ENCODE measurements around the gene INPP5D.

INPP5D gene

DNA sequence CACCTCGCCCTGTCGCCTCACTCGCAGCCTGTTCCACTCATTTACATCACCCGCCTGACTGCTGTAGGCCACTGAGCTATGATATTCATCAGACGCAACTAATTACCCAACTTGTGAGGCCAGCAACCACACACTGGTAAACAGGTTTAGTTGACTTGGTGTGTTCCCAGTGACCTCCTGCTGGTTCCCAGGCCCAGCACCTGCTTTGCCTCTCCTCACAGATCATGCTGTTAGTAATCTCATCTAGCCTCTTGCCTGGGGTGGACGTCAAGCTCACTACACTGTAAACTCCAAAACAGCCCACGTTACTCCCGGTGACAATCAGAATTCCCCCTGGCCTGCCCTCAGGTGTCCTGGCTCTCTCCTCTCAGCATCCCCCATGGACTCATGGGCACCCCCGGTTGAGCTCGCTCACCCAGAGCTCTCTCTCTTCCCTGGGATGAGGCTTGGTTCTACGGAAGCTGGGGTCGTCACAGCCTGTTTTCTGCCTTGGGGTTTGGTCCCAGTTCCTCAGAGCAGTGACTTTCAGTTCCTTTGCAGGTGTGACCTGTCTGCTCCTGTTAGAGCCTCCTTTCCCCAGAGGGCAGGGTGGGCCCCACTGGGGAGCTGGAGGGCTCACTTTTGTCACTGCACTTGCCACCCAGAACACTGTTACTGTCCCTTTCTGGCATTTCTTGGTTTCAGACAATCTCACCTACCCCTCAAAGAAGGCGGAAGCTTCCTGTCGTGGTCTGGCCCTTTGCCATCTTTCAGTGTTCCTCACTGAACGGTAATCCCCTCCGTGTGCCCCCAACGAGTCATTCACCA lies 40.3 kb downstream of the INPP5D start:
- no peaks in the 10 kb centered on the region for H3K27me3 ChIP-seq (replicated peaks; ENCODE audit: control insufficient read depth, insufficient read depth, low read length, poor library complexity, severe bottlenecking)
- H3K4me3 ChIP-seq (ENCODE audit: insufficient read depth, low read depth, low read length, poor library complexity, severe bottlenecking), result no peak overlapping the region
- H3K9me3 ChIP-seq (ENCODE audit: control insufficient read depth, low read length), result no peaks in the 10 kb centered on the region
- peak; percentile 36 to 45 (median 40) for DNase-seq
- peaks cover 23% of the 10 kb centered on the region for H3K4me1 ChIP-seq (ENCODE audit: control insufficient read depth, insufficient read depth, low read length, poor library complexity, severe bottlenecking)
- H3K27ac ChIP-seq (ENCODE audit: insufficient read depth, low read length, poor library complexity, severe bottlenecking), result no peak overlapping the region
- H3K36me3 ChIP-seq (ENCODE audit: control insufficient read depth, insufficient read depth, low read length), result peaks cover 8% of the 10 kb centered on the region

DNA sequence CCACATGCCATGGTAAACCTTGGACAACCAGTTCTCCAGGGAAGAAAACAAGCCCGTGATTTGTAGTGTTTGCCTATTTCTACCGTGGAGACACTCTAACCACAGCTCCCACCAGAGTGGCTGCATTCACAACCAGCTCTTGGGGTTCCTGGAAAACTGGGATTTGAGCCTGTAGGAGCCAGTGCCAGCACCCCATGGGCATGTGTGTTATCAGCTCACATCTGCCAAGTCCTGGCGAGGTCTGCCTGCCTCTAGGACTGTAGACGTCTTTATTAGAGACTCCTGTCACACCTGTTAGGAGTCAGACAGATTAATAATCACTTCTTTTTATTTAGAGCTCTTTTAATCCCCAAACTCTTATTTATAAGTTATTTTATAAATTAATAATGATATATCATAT lies 41.0 kb downstream of the INPP5D start:
- H3K4me1 ChIP-seq (ENCODE audit: control insufficient read depth, insufficient read depth, low read length, poor library complexity, severe bottlenecking), result peaks cover 25% of the 10 kb centered on the region
- no peaks in the 10 kb centered on the region for H3K9me3 ChIP-seq (ENCODE audit: control insufficient read depth, low read length)
- H3K4me3 ChIP-seq (ENCODE audit: insufficient read depth, low read depth, low read length, poor library complexity, severe bottlenecking), result no peak overlapping the region
- peaks cover 4% of the 10 kb centered on the region for H3K36me3 ChIP-seq (ENCODE audit: control insufficient read depth, insufficient read depth, low read length)
- H3K27me3 ChIP-seq (replicated peaks; ENCODE audit: control insufficient read depth, insufficient read depth, low read length, poor library complexity, severe bottlenecking), result no peaks in the 10 kb centered on the region
- DNase-seq, result no peak
- no peak overlapping the region for H3K27ac ChIP-seq (ENCODE audit: insufficient read depth, low read length, poor library complexity, severe bottlenecking)

DNA sequence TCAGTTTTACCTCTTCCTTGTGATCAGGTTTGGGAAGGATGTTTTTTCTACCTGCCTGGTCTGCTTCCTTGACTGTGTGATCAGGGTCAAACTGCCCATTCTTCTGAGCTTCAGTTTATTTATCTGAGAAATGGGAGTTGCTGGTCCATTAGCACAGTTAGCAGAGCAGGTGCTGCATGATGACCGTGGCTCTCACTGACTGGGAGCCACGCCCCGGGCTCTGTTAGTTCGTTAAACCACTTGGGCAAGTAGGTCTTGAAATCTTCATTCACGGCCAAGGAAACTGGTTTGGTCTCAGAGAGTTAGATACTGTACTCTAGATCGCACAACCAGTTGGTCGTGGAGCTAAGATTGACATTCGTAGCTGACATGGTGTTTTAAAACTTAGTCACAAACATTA lies 41.7 kb downstream of the INPP5D start:
- no peak overlapping the region for H3K4me3 ChIP-seq (ENCODE audit: insufficient read depth, low read depth, low read length, poor library complexity, severe bottlenecking)
- no peak overlapping the region for H3K27ac ChIP-seq (ENCODE audit: insufficient read depth, low read length, poor library complexity, severe bottlenecking)
- H3K27me3 ChIP-seq (replicated peaks; ENCODE audit: control insufficient read depth, insufficient read depth, low read length, poor library complexity, severe bottlenecking), result no peaks in the 10 kb centered on the region
- no peaks in the 10 kb centered on the region for H3K9me3 ChIP-seq (ENCODE audit: control insufficient read depth, low read length)
- DNase-seq, result no peak
- peaks cover 4% of the 10 kb centered on the region for H3K36me3 ChIP-seq (ENCODE audit: control insufficient read depth, insufficient read depth, low read length)
- H3K4me1 ChIP-seq (ENCODE audit: control insufficient read depth, insufficient read depth, low read length, poor library complexity, severe bottlenecking), result peaks cover 29% of the 10 kb centered on the region

DNA sequence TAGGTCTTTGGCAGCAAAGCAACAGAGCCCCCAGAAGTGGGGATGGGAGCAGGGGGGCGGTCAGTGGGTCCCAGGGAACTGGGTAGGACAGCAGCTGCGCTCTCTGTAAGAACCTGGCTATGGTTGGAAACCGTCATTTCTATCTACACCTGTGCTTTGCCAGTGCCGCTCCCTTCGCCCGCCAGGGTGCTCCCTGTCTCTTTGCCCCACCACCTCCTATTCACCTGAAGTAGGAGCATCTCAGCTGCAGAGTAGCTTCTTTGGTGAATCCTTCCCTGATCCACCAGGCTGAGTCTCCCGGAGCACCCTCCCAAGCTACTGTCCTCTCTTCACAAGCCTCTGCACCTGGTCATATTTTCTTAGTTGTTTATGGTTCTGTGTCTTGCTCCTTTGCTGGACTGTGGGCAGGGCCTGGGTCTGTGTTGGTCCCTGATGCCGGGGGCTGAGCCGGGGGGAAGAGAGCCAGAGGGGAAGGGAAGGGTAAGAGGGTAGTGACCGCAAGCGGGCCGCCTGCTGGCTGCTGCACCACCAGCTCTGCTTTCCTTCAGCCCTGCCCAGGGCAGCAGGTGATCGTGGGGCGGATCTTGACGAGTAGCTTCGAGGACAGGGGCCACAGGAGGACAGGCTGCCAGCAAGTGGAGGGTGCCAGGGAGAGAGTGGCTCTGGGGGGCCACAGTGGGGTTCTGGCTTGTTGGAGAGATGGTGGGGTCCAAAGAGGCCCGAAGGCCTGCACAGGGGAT lies 45.2 kb downstream of the INPP5D start:
- H3K27me3 ChIP-seq (replicated peaks; ENCODE audit: control insufficient read depth, insufficient read depth, low read length, poor library complexity, severe bottlenecking), result no peaks in the 10 kb centered on the region

DNA sequence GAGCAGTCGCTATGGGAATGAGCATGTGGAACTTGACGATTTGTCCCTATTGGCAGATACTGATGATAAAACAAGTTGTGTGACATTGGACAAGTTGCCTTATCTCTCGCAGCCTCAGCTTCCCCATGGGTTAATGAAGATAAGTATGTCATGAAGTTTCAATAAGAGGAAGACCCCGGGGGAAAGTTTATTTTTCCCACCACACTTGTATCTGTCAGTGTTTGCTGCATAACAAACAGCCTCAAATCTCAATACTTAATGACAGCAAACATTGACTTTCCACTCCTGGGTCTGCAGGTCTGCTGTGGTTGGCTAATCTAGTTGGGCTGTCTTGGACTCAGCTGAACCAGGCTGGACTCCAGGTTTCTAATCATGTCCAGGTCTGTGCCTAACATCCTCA lies 45.8 kb downstream of the INPP5D start:
- H3K36me3 ChIP-seq (ENCODE audit: control insufficient read depth, insufficient read depth, low read length), result peaks cover 3% of the 10 kb centered on the region
- no peak for DNase-seq
- peaks cover 37% of the 10 kb centered on the region for H3K4me1 ChIP-seq (ENCODE audit: control insufficient read depth, insufficient read depth, low read length, poor library complexity, severe bottlenecking)
- H3K27ac ChIP-seq (ENCODE audit: insufficient read depth, low read length, poor library complexity, severe bottlenecking), result no peak overlapping the region
- no peaks in the 10 kb centered on the region for H3K27me3 ChIP-seq (replicated peaks; ENCODE audit: control insufficient read depth, insufficient read depth, low read length, poor library complexity, severe bottlenecking)
- H3K9me3 ChIP-seq (ENCODE audit: control insufficient read depth, low read length), result no peaks in the 10 kb centered on the region
- no peak overlapping the region for H3K4me3 ChIP-seq (ENCODE audit: insufficient read depth, low read depth, low read length, poor library complexity, severe bottlenecking)

More for the DNA sequence above, 45.2 kb downstream of the INPP5D start:
- no peak for DNase-seq
- Histone ChIP-seq H3K36me3 (ENCODE audit: control insufficient read depth, insufficient read depth, low read length) (peaks cover 3% of the 10 kb centered on the region), H3K27ac (ENCODE audit: insufficient read depth, low read length, poor library complexity, severe bottlenecking) (no peak overlapping the region), H3K4me3 (ENCODE audit: insufficient read depth, low read depth, low read length, poor library complexity, severe bottlenecking) (no peak overlapping the region), H3K9me3 (ENCODE audit: control insufficient read depth, low read length) (no peaks in the 10 kb centered on the region), H3K4me1 (ENCODE audit: control insufficient read depth, insufficient read depth, low read length, poor library complexity, severe bottlenecking) (peaks cover 43% of the 10 kb centered on the region)

DNA sequence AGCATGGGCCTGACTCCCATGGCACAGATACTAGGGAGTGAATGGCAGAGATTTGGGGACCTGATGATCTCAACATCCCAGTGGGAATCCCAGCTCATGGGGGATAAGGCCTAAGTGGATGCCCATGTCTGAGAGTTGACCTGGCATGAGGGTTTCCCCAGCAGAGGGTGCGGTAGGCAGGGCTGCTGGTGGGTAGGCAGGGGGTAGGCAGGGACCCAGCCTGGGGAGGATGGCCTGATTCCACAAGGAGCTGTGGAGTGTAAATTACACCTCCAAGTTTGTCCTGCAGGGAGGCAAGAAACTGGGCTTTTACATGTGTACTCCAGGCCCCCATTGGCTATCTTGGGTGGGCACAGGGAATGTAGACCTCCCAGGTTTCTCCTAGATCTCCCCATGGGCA lies 46.9 kb downstream of the INPP5D start:
- Histone ChIP-seq H3K27me3 (replicated peaks; ENCODE audit: control insufficient read depth, insufficient read depth, low read length, poor library complexity, severe bottlenecking) (no peaks in the 10 kb centered on the region), H3K36me3 (ENCODE audit: control insufficient read depth, insufficient read depth, low read length) (peaks cover 3% of the 10 kb centered on the region), H3K4me3 (ENCODE audit: insufficient read depth, low read depth, low read length, poor library complexity, severe bottlenecking) (no peak overlapping the region), H3K4me1 (ENCODE audit: control insufficient read depth, insufficient read depth, low read length, poor library complexity, severe bottlenecking) (peaks cover 34% of the 10 kb centered on the region), H3K9me3 (ENCODE audit: control insufficient read depth, low read length) (no peaks in the 10 kb centered on the region), H3K27ac (ENCODE audit: insufficient read depth, low read length, poor library complexity, severe bottlenecking) (peak overlapping the region; percentile 25)
- no peak for DNase-seq

DNA sequence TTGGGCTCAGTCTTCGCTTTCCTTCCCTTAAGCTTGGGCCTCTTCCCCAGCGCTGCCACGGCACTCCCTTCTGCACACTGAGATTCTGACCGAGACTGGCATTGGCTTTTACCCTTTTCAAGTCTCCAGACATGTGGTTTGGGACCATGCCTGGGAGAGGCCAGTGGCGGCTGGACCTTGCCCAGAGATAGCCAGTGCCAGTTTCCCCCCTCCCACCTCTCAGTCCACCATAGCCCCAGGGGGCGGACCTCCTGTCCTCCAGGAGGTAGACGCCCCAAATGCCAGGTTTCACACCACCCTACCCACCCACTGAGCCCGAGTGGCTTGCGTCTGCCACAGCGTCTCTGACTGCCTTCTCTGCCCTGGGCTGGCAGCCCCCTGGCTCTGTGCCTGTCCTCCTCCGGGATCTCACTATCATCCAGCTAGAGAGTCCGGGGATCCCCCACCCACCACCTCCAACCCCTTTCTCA lies 47.7 kb downstream of the INPP5D start:
- no peaks in the 10 kb centered on the region for H3K9me3 ChIP-seq (ENCODE audit: control insufficient read depth, low read length)
- no peak overlapping the region for H3K27ac ChIP-seq (ENCODE audit: insufficient read depth, low read length, poor library complexity, severe bottlenecking)
- H3K27me3 ChIP-seq (replicated peaks; ENCODE audit: control insufficient read depth, insufficient read depth, low read length, poor library complexity, severe bottlenecking), result no peaks in the 10 kb centered on the region
- H3K4me1 ChIP-seq (ENCODE audit: control insufficient read depth, insufficient read depth, low read length, poor library complexity, severe bottlenecking), result peaks cover 34% of the 10 kb centered on the region
- no peak overlapping the region for H3K4me3 ChIP-seq (ENCODE audit: insufficient read depth, low read depth, low read length, poor library complexity, severe bottlenecking)
- DNase-seq, result no peak
- H3K36me3 ChIP-seq (ENCODE audit: control insufficient read depth, insufficient read depth, low read length), result peaks cover 3% of the 10 kb centered on the region

DNA sequence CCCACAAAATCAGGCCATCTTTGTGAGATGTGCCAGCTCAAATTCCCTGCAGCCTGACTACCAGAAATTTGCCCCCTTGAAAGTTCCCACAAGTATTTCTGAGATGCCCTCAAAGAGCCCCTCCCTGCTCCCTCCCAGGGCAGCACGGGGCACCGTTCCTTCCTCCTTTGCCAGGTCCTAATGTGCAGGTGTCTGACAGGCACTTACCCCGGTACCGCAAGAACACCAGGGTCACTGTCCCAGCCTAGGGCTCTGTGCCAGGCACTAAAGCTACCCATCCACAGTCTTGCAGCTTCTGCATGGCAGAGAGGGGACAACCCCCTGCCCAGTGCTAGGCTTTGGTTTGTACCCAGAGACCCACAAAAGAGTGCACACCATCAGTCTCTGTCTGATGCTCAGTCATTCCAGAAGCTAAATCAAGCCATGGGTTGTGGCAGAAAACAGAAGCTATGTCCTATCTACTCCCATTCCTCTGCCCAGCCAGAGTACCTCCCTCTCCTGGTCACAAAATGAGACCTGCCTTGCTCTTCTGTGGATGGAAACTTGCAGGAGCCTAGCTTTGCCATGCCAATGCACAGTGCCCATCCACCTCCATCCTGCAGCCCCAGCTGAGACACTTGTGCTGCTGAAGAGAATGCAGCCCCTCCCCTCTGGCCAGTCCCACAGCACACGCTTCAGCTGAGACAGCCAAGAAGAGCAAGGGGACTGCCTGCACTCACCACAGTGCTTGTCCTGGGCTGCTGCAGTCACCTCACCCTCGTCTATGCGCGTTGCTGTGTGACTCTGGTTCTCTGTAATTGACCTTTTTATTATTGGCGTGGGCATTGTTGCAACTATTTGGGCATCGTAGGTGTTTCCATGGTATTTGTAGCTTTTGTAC lies 48.7 kb downstream of the INPP5D start:
- no peak overlapping the region for H3K4me3 ChIP-seq (ENCODE audit: insufficient read depth, low read depth, low read length, poor library complexity, severe bottlenecking)
- H3K27ac ChIP-seq (ENCODE audit: insufficient read depth, low read length, poor library complexity, severe bottlenecking), result no peak overlapping the region
- peaks cover 3% of the 10 kb centered on the region for H3K36me3 ChIP-seq (ENCODE audit: control insufficient read depth, insufficient read depth, low read length)
- DNase-seq, result no peak
- H3K27me3 ChIP-seq (replicated peaks; ENCODE audit: control insufficient read depth, insufficient read depth, low read length, poor library complexity, severe bottlenecking), result no peaks in the 10 kb centered on the region
- peaks cover 36% of the 10 kb centered on the region for H3K4me1 ChIP-seq (ENCODE audit: control insufficient read depth, insufficient read depth, low read length, poor library complexity, severe bottlenecking)
- H3K9me3 ChIP-seq (ENCODE audit: control insufficient read depth, low read length), result no peaks in the 10 kb centered on the region

DNA sequence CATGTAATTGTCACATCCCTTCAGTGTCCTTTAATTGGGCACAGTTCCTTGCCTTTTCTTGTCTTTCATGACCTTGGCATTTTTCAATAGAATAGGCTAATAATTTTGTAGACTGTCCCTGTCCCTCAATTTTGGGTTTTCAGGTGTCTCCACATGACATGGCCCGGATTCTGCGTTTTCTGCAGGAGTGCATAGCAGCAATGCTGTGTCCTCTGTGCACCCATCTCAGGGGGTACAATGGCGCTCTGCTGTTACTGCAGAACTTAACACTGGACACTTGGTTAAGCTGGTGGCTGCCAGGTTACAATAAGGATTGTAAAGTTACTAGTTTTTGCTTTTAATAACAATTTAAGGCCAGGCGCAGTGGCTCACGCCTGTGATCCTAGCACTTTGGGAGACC lies 51.3 kb downstream of the INPP5D start:
- H3K4me3 ChIP-seq (ENCODE audit: insufficient read depth, low read depth, low read length, poor library complexity, severe bottlenecking), result no peak overlapping the region
- no peaks in the 10 kb centered on the region for H3K27me3 ChIP-seq (replicated peaks; ENCODE audit: control insufficient read depth, insufficient read depth, low read length, poor library complexity, severe bottlenecking)
- no peaks in the 10 kb centered on the region for H3K9me3 ChIP-seq (ENCODE audit: control insufficient read depth, low read length)
- H3K4me1 ChIP-seq (ENCODE audit: control insufficient read depth, insufficient read depth, low read length, poor library complexity, severe bottlenecking), result peaks cover 31% of the 10 kb centered on the region
- no peak overlapping the region for H3K27ac ChIP-seq (ENCODE audit: insufficient read depth, low read length, poor library complexity, severe bottlenecking)
- DNase-seq, result no peak
- H3K36me3 ChIP-seq (ENCODE audit: control insufficient read depth, insufficient read depth, low read length), result peaks cover 10% of the 10 kb centered on the region

Data from effector memory CD4-positive, alpha-beta T cell (primary cell).